Measurements from ENCODE around the gene CDC42.

The CDC42 gene

DNA sequence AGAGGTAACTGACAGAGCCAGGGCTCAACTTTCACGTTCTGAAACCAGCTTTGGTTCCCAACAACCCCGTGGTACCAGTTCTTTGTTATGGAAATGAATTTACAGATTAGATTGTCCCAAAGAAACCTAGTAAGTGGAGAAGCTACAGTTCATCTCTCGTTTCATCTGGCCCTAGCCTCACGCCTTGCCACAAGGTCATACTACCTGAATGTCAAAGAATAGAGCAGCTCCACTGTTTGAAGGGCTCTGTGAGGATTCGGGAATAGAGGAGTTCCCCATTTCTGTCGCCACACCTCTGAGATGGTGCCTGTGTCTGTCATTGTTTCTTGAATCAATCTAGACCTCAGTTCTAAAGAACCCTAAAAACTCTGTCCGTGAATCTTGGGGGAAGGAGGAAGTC lies 15.0 kb upstream of the CDC42 start:
- no peak for DNase-seq (ENCODE audit: low read depth in 2 of 2)

- DNase-seq (ENCODE audit: low read depth in 2 of 2) = no peak
Observed at GRCh38 chr1:22038036-22038435, 14.5 kb upstream of the CDC42 start.

DNA sequence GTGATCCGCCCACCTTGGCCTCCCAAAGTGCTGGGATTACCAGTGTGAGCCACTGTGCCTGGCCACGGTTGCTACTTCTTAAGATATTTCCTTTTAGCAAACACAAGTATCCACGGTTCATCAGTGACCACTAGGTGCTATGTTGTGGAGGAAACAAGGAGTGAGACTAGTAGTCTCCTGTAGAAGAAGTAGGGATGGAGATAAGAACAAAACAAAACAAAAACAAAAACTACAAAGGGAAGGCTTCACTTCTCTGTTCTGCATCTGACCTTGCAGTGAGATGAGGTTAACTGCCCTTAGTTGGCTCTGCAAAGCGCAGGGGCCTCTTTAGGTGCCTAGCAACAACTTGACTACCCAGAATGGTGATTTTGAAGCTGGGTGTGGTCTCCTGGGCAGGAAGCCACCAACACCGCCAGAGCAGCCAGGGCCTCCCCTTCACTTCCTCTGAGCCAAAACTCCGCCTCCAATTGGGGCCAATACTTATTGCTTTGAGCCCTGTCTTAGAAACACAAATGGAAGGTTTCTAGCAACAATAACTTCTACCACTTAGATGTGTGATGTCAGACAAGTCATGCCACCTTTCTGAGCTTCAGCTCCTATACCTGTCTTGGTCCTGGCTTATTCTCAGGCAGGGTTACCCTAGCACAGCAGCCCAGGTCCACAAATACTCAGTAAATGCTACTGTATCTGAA lies 12.8 kb upstream of the CDC42 start:
- DNase-seq (ENCODE audit: low read depth in 2 of 2) = peak; percentile 77 to 80

DNA sequence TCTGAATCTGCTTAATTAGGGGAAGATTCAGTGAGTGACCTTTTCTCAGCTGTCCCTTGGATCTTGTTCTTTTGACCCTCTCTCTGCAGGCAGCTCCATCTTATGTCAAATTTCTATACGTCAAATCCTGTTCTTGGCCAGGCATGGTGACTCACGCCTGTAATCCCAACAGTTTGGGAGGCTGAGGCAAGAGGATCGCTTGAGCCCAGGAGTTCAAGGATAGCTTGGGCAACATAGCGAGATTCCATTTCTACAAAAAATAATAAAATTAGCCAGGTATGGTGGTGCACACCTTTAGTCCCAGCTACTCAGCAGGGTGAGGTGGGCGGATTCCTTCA lies 12.3 kb upstream of the CDC42 start:
- no peak for DNase-seq (ENCODE audit: low read depth in 2 of 2)

- DNase-seq (ENCODE audit: low read depth in 2 of 2) = no peak
Observed at GRCh38 chr1:22041505-22041904, 11.0 kb upstream of the CDC42 start.

GRCh38 chr1:22043198-22043769 lies 9.2 kb upstream of the CDC42 start:
- DNase-seq (ENCODE audit: low read depth in 2 of 2) = no peak

DNA sequence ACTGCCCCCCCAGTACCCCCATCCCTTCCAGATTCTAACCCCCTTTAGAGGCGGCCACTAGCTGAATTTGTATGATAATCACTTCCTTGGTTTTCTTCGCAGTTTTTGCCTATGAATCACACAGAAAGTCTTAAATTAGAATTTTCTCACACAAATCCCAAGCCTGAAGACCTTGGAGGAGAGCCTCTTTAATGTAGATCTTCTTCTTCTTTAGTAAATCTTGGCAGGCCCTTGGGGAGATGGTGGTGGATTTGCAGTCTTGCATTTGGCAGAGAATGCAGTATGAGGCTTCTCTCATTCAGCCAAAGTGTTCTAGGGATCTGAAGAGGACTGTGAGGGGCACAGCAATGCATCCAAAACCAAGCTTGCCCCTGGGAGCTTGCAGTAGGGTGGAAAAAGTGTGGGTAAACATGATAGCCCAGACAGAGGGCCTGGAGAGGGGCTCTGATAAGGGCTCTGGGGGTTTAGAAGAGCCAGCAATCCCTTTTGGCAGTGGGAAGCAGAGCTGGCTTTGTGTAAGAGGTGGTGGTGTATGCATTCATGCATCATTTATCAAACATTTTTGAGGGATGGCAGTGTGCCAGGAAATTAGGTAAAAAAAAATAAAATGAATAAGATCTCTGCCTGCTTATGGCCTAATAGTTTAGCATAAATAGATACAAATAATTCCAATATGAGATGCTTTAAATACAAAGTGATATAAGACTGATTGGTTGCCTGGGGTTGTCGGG lies 7.7 kb upstream of the CDC42 start:
- DNase-seq (ENCODE audit: low read depth in 2 of 2) = no peak

DNA sequence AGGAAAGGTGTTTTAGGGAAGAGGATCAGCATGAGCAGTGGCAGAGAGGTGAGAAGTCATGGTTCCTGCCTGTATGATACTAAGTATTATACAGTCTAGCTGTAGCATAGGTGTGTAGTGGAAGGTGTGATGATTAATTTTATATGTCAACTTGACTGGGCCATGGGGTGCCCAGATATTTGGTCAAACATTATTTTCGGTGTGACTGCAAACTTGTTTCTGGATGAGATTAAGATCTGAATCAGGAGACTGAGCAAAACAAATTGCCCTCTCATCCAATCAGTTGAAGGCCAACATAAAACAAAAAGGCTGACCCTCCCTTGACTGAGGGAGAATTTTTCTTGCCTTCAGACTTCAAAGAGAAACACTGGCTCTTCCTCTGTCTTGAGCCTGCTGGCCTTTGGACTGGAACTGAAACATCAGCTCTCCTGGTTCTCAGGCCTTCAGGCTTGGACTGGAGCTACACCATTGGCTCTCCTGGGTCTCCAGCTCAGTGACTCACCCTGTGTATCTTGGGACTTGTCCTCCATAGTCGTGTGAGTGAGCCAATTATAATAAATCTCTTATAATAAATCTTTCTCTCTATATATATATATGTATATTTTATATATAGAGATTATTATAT lies 6.8 kb upstream of the CDC42 start:
- no peak for DNase-seq (ENCODE audit: low read depth in 2 of 2)

GRCh38 chr1:22048351-22049192 lies 3.9 kb upstream of the CDC42 start:
- no peak for DNase-seq (ENCODE audit: low read depth in 2 of 2)

GRCh38 chr1:22050330-22050729 lies 2.2 kb upstream of the CDC42 start:
- no peak for DNase-seq (ENCODE audit: low read depth in 2 of 2)

GRCh38 chr1:22051607-22052114 lies 848 bp upstream of the CDC42 start:
- no peak for DNase-seq (ENCODE audit: low read depth in 2 of 2)

DNA sequence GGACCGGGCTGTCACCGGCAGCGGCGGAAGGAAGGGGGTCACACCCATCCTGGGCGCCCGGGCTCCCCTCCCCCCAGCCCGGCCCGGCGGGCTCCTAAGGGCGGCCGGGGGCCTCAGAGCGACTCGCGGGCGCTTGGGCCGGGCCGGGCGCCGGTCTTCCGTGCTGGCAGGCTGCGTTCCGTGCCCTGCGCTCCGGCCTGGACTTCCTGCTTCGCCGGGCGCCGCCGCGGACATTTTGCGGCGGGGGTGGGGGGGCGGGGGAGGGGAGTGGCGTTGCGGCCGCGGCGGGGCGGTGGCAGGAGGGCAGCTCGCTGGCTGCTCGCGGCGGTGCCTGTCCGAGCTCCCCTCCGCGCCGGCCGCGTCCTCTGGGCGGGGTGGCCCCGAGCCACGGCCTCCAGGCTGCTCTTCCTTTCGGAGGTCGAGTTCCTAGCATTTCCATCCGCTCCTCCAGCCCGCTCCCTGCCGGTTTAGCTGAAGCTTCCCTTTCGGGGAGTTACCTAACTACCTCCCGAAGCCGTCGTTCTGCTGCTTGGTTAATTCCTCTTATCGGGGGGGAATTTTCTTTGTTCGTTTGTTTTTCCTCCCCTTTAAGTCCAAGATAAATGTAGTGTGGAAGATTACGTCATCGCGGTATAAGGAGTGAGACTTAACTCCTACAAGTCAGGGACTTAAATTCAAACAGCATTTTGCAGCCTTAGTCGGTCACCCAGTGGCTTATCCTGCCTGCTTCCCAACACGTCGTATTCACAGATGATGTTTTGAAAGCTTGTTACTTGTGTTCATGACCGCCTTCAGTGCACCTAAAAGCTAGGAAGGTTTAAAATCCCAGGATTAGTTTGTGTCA lies 730 bp downstream of the CDC42 start:
- DNase-seq (ENCODE audit: low read depth in 2 of 2) = peak in 1 of 2 donors; percentile 46

DNA sequence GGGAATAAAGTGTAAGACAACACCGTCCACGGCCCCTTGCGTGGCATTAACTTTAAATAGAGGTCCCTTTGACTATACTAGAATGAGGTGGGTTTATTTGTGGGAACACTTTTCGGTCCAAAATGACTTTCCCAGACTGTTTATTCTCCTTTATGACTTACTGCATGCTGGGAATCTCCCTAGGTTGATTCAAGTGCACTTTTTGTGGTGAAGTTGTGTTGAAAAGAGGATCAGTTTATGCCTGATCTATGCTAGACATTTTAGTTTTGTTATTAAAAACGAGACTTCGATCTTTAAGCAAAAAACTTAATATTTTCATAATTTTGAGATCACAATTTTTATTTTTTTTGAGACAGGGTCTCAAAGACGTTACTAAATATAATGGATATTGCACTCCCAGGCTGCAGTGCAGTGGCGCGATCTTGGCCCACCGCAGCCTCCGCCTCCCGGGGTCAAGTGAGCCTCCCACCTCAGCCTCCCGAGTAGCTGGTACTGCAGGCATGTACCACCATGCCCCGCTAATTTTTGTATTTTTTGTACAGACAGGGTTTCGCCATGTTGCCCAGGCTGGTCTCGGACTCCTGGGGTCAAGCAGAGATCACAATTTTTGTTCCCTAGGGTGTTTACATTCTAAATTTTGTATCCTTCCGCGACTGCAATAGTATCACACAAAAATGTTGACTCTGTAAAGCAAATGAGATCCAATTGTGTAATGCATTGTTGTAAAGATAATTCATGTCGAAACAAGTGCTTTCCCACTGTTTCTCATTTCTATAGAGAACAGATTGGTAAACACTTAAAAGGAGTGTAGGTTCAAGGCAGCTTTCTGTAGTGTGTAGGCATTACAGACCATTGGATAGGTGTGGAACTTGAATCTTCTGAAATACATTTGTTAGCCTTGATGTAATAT lies 1.6 kb downstream of the CDC42 start:
- no peak for DNase-seq (ENCODE audit: low read depth in 2 of 2)

DNA sequence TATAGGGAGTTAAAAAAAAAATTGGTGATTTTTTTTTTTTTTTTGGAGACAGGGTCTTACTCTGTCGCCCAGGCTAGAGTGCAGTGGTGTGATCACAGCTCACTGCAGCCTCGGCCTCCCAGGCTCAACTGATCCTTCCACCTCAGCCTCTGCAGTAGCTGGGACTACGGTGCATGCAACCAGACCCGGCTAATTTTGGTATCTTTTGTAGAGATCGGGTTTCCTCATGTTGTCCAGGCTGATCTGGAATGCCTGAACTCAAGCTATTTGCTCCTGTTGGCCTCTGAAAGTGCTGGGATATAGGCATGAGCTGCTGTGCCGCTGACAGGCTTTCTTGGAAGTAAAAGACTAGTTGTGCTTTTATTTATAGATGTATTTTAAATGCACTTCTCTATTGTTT lies 3.0 kb downstream of the CDC42 start:
- DNase-seq (ENCODE audit: low read depth in 2 of 2) = no peak

GRCh38 chr1:22056043-22056442 lies 3.5 kb downstream of the CDC42 start:
- DNase-seq (ENCODE audit: low read depth in 2 of 2) = no peak

GRCh38 chr1:22056936-22057335 lies 4.4 kb downstream of the CDC42 start:
- DNase-seq (ENCODE audit: low read depth in 2 of 2) = no peak

GRCh38 chr1:22057861-22058260 lies 5.4 kb downstream of the CDC42 start:
- no peak for DNase-seq (ENCODE audit: low read depth in 2 of 2)

DNA sequence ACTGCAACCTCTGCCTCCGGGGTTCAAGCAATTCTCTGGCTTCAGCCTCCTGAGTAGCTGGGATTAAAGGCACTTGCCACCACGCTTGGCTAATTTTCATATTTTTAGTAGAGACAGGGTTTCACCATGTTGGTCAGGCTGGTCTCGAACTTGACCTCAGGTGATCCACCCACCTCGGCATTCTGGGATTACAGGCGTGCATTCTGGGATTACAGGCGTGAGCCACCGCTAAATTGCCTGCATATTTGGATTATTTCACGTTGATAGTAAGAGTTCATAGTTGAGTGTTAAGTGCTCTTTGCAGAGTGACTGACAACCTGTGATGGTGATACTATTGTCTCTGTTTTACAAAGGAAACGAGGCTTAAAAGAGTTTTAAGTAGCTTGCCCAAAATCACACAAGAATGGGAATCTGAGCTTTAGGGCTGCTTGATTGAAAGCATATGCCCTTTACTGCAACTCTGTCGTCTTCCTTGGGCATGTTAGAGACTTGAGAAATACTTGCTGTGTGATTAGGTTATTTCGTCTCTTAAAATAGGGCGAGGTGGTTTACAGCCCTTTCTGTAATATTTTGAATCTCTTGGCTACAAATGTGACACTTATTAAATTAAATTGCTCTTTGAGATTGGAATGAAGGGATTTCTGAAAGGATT lies 12.4 kb downstream of the CDC42 start:
- no peak for DNase-seq (ENCODE audit: low read depth in 2 of 2)

- DNase-seq (ENCODE audit: low read depth in 2 of 2) = no peak
Observed at GRCh38 chr1:22071511-22071910, 19.0 kb downstream of the CDC42 start.

All from stimulated activated CD8-positive, alpha-beta memory T cell treated with anti-CD3 and anti-CD28 coated beads, Interleukin-7, amount 100 ng/mL, for 4 hours (primary cell).